ENCODE results near the gene TMEM151A. TPM values are rescaled to one million over a fixed set of nuclear protein-coding genes. Genes with fewer than 3 reads are reported as not detected.
"Not testable (repeated sequence)": the region's sequence is repeated elsewhere in the genome, so short reads cannot be mapped to it uniquely, and the experiment has no call there.

Gene TMEM151A
- total RNA-seq, 4 donors from 2014 or later, result 0.27 to 0.35 TPM; not detected in 2

DNA sequence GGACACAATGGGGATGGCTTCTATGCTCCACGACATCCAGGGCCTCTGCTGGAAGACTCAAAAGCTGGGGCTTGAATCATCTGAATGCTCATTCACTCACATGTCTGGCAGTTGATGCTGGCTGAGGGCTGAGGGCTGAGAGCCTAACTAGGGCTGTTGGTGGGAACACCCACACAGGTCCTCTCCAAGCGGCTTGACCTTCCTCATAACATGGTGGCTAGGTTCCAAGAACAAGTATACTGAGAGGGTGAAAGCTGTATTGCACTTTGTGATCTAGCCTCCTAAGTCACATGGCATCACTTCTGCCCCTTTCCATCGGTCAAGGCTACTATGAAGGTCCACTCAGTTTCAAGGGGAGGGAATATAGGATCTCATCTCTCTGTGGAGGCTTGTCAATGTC lies 7.5 kb downstream of the TMEM151A start:
- H3K27me3 ChIP-seq, result no peaks in the 10 kb centered on the region
- H3K36me3 ChIP-seq, result no peaks in the 10 kb centered on the region
- no peak for DNase-seq
- H3K9me3 ChIP-seq, result no peaks in the 10 kb centered on the region
- H3K4me1 ChIP-seq, result no peaks in the 10 kb centered on the region
- TF ChIP-seq POLR2A (IDR thresholded peaks at IDR 0.05), result no peak
- TF ChIP-seq CTCF (IDR thresholded peaks at IDR 0.05), result no peak
- no peak overlapping the region for H3K4me3 ChIP-seq
- no peak overlapping the region for H3K27ac ChIP-seq

GRCh38 chr11:66302656-66303055 lies 11.0 kb downstream of the TMEM151A start:
- Histone ChIP-seq H3K4me1 (no peaks in the 10 kb centered on the region), H3K27ac (no peak overlapping the region), H3K9me3 (no peaks in the 10 kb centered on the region), H3K4me3 (no peak overlapping the region), H3K36me3 (no peaks in the 10 kb centered on the region), H3K27me3 (no peaks in the 10 kb centered on the region)
- no peak for DNase-seq
- TF ChIP-seq CTCF (IDR thresholded peaks at IDR 0.05) (no peak), POLR2A (IDR thresholded peaks at IDR 0.05) (no peak)

DNA sequence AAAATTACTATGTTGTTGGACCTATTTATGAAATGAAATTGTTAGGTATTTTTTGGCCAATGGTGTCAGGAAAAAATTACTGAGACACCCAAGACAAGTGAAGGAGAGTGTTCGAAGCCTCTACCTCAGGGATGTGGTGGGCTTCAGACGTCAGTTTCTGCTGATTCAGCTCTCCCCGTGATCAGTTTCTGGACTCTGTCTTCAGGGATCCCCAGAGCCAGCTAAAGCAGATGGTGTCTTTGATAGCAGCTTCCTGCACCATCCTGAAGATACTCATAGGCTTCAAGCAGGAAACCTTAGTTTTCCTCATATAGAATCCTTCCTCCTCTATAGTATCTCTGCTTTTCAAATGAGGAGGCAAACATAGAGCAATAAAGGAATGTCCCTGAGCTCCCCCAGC lies 17.8 kb downstream of the TMEM151A start:
- TF ChIP-seq POLR2A (IDR thresholded peaks at IDR 0.05) (no peak), CTCF (IDR thresholded peaks at IDR 0.05) (no peak)
- no peaks in the 10 kb centered on the region for H3K27me3 ChIP-seq
- H3K27ac ChIP-seq, result no peak overlapping the region
- no peak overlapping the region for H3K4me3 ChIP-seq
- peaks cover 4 to 17% (median 10%) of the 10 kb centered on the region in 4 donors for H3K4me1 ChIP-seq
- no peaks in the 10 kb centered on the region for H3K9me3 ChIP-seq
- DNase-seq, result no peak
- no peaks in the 10 kb centered on the region for H3K36me3 ChIP-seq

DNA sequence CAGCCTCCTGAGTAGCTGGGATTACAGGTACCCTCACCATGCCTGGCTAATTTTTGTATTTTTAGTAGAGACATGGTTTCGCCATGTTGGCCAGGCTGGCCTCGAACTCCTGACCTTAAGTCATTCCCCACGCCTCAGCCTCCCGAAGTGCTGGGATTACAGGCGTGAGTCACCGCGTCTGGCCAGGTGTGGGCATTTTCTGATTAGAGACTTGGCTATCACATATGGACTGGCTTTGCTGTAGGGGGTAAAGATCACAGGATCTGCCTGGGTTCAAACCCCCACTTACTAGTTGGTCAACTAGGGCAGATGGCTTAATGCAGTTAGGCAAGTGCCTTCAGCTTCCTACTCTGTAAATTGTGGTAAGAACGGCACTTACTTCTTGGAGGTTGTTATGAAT lies 18.6 kb downstream of the TMEM151A start:
- no peak for TF ChIP-seq CTCF (IDR thresholded peaks at IDR 0.05)
- no peak for TF ChIP-seq POLR2A (IDR thresholded peaks at IDR 0.05)
- H3K27me3 ChIP-seq, result no peaks in the 10 kb centered on the region
- peaks cover 4 to 24% (median 11%) of the 10 kb centered on the region in 4 donors for H3K4me1 ChIP-seq
- no peak overlapping the region for H3K4me3 ChIP-seq
- no peaks in the 10 kb centered on the region for H3K9me3 ChIP-seq
- DNase-seq, result no peak
- H3K27ac ChIP-seq, result no peak overlapping the region
- H3K36me3 ChIP-seq, result no peaks in the 10 kb centered on the region

DNA sequence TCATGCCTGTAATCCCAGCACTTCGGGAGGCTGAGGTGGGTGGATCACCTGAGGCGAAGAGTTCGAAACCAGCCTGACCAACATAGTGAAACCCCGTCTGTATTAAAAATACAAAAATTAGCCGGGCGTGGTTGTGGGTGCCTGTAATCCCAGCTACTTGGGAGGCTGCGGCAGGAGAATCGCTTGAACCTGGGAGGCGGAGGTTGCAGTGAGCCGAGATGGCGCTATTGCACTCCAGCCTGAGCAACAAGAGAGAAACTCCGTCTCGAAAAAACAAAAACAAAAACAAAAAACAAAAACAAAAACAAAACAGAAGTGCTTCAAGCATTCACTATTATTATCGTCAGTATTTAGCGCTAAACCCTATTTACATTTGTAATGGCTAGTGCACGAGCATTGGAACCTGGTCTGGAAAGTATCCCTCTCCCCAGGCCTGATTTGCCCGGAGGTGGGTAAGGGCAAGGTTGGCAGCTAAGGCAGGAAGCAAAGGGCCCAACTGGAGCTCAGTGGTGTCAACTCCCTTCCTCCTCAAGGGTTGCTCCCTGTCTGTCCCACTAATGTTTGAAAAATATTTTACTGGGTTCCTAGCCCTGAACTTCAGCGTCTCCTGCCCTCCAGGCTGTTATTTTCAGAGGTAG lies 19.2 kb downstream of the TMEM151A start:
- H3K4me3 ChIP-seq, DNase-seq: not testable (repeated sequence)

DNA sequence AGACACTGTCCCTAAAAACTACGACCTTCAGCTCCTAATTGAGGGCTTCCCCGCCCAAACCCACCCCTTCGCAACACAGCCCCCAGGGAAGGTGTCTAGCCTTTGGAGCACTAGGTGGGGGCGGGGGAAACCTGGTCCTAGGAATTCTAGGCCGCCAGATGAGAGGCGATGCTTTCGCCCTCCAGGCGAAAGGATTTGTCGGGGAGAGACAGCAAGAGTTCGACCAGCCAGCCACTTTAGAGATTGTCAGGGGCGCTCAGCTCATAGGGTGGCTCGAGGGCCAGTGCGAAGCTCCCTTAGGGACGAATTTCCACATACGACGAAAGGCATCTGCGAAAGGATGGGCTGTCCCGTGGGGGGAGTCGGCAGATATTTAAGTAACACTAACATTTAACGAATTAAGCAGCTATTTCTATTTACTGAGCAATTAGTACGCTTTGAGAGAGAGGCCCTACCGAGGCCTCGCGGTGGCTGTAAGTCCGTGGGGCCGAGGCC lies 19.8 kb downstream of the TMEM151A start:
- no peak for TF ChIP-seq POLR2A (IDR thresholded peaks at IDR 0.05)
- no peak for TF ChIP-seq CTCF (IDR thresholded peaks at IDR 0.05)
- peaks cover 4 to 28% (median 11%) of the 10 kb centered on the region in 4 donors for H3K4me1 ChIP-seq
- peak overlapping the region; percentile 32 to 59 (median 53) for H3K4me3 ChIP-seq
- H3K27ac ChIP-seq, result peak overlapping the region; percentile 75 to 96 (median 92)
- DNase-seq, result no peak
- H3K36me3 ChIP-seq, result no peaks in the 10 kb centered on the region
- no peaks in the 10 kb centered on the region for H3K27me3 ChIP-seq
- H3K9me3 ChIP-seq, result no peaks in the 10 kb centered on the region

More for the DNA sequence above, 19.2 kb downstream of the TMEM151A start:
- not testable (repeated sequence) for H3K27me3 ChIP-seq, H3K36me3 ChIP-seq, H3K27ac ChIP-seq, H3K9me3 ChIP-seq
- H3K4me1 ChIP-seq, result peaks cover 4 to 24% (median 11%) of the 10 kb centered on the region in 4 donors

All from Peyer's patch (tissue), 4 donors.